DOHH2 (cell line): ENCODE results near the gene ME3.

Source experiments
- EZH2phosphoT487 ChIP-seq: fragments of 200-600 bp; sonication (generic); IDR thresholded peaks from 2 replicates; pipeline ENCODE4 v1.6.1; 2017; ENCODE audit warnings: borderline replicate concordance, mild to moderate bottlenecking, antibody characterized with exemption, low read length, moderate library complexity, mixed read lengths
- TF ChIP-seq, protein P1 (sequence below): fragments of 200-600 bp; sonication (generic); IDR thresholded peaks from one replicate; pipeline ENCODE4 v1.5.1; 2014; ENCODE audit warnings: antibody characterized with exemption, mild to moderate bottlenecking, low read depth, low read length; ENCODE audit not compliant: poor library complexity, severe bottlenecking

DNA sequence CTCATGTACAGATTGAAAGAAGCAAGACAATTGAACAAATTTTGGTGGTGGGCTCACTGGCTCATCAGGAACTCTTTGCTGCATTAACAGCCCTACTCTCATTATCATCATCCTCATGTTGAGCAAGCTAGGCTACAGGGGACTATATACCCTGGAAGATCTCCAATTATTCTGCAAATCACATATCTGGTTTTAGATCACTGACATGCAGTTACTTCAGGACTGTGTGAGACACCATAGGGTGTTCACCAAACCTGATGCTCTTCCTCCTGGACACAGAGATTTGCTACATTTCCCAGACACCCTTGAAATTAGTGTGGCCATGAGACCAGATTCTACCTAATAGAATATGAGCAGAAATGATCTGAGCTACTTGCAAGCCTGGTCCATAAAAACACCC is 23.0 kb upstream of the ME3 start:
- TF ChIP-seq, protein P1, sequence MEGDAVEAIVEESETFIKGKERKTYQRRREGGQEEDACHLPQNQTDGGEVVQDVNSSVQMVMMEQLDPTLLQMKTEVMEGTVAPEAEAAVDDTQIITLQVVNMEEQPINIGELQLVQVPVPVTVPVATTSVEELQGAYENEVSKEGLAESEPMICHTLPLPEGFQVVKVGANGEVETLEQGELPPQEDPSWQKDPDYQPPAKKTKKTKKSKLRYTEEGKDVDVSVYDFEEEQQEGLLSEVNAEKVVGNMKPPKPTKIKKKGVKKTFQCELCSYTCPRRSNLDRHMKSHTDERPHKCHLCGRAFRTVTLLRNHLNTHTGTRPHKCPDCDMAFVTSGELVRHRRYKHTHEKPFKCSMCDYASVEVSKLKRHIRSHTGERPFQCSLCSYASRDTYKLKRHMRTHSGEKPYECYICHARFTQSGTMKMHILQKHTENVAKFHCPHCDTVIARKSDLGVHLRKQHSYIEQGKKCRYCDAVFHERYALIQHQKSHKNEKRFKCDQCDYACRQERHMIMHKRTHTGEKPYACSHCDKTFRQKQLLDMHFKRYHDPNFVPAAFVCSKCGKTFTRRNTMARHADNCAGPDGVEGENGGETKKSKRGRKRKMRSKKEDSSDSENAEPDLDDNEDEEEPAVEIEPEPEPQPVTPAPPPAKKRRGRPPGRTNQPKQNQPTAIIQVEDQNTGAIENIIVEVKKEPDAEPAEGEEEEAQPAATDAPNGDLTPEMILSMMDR = no peak
- no peak for TF ChIP-seq EZH2phosphoT487
